Right lobe of liver (tissue), 6 donors: ENCODE data around the gene PIWIL4. TPM values are rescaled to one million over a fixed set of nuclear protein-coding genes. Genes with fewer than 3 reads are reported as not detected.

Experiments used
- ATAC-seq, 4 donors: fragments of 200-7000 bp; cut with Tn5 transposase; one replicate each; pipeline ENCODE4 v1.9.1; 2020; ENCODE audit warnings: mild to moderate bottlenecking in 4 of 4, moderate library complexity in 4 of 4
- DNase-seq, 3 donors: peaks; one replicate each; pipeline ENCODE4 v3.0.0-alpha.2; 2020
- H3K27ac ChIP-seq, 3 donors: fragments of 200-600 bp; one replicate each; pipeline ENCODE4 v1.8.0; 2022
- H3K27me3 ChIP-seq, 2 donors: fragments of 200-600 bp; one replicate each; pipeline ENCODE4 v1.8.0; 2022
- H3K36me3 ChIP-seq, 4 donors: fragments of 200-600 bp; sonication (generic) in 1 of 4; one replicate each; pipeline versions ENCODE4 v1.5.1 to v1.8.0; 2017 to 2022; ENCODE audit warnings: control low read depth in 1 of 4
- H3K4me1 ChIP-seq, 4 donors: fragments of 200-600 bp; sonication (generic) in 1 of 4; one replicate each; pipeline versions ENCODE4 v1.5.1 to v1.8.0; 2017 to 2022; ENCODE audit warnings: control low read depth in 1 of 4
- H3K4me3 ChIP-seq, 3 donors: fragments of 200-600 bp; one replicate each; pipeline ENCODE4 v1.8.0; 2022
- H3K9me3 ChIP-seq, 4 donors: fragments of 200-600 bp; sonication (generic) in 1 of 4; one replicate each; pipeline versions ENCODE4 v1.5.1 to v1.8.0; 2017 to 2022; ENCODE audit warnings: control low read depth in 1 of 4
- POLR2A ChIP-seq: fragments of 450-650 bp; IDR thresholded peaks from one replicate; pipeline ENCODE4 v1.6.1; 2017; ENCODE audit warnings: antibody characterized with exemption, mild to moderate bottlenecking
- WGBS: methylation state at CpG from one replicate; pipeline ENCODE4 v1.1.6; 2018; ENCODE audit warnings: low coverage, low lambda C conversion rate; ENCODE audit not compliant: insufficient coverage; ENCODE audit errors: missing lambda C conversion rate; 5-methylcytosine and 5-hydroxymethylcytosine counted together
- intact Hi-C, 2 donors: fragments of 100-400 bp; cut with DNase I; formaldehyde crosslinking; loops; one replicate each; pipeline versions ENCODE4 v1.11.2 to v1.14.1; 2022
- total RNA-seq, 6 experiments: library from RNA; depleted of rRNA in 2 of 6; stranded (reverse); fragments of >200 nt in 2 of 6; fragmentation: NEBNext Ultra II Directional in 3 of 6; extraction: Animal tissue kit (Norgen Biotek cat#: 25700) in 3 of 6; gene quantifications; one replicate each; pipeline versions ENCODE4 v1.1.0 to v1.2.4, GENCODE V29; 2016 to 2023
- TF ChIP-seq, protein P1 (sequence below), 4 donors: fragments of 200-600 bp in 3 of 4; fragments of 450-650 bp in 1 of 4; IDR thresholded peaks; one replicate each; pipeline versions ENCODE4 v1.5.1 to v1.8.0; 2016 to 2022; ENCODE audit warnings: antibody characterized with exemption in 4 of 4, mild to moderate bottlenecking in 2 of 4
- donor health status: DM: no; HTN: yes; CAD: no.
- donor health status: DM: no; HTN: no; CAD: no.
- donor health status: DM: no; HTN: no; CAD: no.
- donor health status: DM: no; HTN: yes; CAD: no.
- donor health status: DM: no; HTN: yes; CAD: no.

PIWIL4 gene
- total RNA-seq, 6 experiments from 2014 or later: 0.12 to 0.71 (median 0.51) TPM

DNA sequence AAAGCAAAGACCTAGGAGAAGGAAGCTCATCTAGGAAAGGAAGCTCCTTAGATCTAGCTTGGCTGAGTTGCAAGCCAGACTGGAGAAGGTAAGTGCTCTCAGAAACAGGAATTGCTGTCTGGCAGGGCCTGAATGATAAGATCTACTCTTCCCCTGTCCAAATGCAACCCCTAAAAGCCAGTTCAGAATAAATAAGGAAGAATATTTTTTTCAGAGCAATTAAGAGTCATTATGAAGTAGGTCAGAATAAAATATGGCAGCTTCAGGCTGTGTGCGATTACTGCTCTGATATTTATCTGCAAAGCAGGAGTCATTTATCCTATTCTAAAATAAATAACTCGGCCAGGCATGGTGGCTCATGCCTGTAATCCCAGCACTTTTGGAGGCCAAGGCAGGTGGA lies 82.1 kb downstream of the PIWIL4 start:
- Histone ChIP-seq H3K9me3 (no peaks in the 10 kb centered on the region), H3K36me3 (no peaks in the 10 kb centered on the region), H3K27ac (no peak overlapping the region), H3K27me3 (no peaks in the 10 kb centered on the region), H3K4me3 (no peak overlapping the region), H3K4me1 (no peaks in the 10 kb centered on the region)
- TF ChIP-seq POLR2A: no peak
- TF ChIP-seq, protein P1, sequence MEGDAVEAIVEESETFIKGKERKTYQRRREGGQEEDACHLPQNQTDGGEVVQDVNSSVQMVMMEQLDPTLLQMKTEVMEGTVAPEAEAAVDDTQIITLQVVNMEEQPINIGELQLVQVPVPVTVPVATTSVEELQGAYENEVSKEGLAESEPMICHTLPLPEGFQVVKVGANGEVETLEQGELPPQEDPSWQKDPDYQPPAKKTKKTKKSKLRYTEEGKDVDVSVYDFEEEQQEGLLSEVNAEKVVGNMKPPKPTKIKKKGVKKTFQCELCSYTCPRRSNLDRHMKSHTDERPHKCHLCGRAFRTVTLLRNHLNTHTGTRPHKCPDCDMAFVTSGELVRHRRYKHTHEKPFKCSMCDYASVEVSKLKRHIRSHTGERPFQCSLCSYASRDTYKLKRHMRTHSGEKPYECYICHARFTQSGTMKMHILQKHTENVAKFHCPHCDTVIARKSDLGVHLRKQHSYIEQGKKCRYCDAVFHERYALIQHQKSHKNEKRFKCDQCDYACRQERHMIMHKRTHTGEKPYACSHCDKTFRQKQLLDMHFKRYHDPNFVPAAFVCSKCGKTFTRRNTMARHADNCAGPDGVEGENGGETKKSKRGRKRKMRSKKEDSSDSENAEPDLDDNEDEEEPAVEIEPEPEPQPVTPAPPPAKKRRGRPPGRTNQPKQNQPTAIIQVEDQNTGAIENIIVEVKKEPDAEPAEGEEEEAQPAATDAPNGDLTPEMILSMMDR (IDR thresholded peaks at IDR 0.05): no peak
- intact Hi-C loops: no loop called here
- DNase-seq (no peak), ATAC-seq (no peak)
- WGBS: 34% methylated on average over 2 of the region's 2 CpGs

DNA sequence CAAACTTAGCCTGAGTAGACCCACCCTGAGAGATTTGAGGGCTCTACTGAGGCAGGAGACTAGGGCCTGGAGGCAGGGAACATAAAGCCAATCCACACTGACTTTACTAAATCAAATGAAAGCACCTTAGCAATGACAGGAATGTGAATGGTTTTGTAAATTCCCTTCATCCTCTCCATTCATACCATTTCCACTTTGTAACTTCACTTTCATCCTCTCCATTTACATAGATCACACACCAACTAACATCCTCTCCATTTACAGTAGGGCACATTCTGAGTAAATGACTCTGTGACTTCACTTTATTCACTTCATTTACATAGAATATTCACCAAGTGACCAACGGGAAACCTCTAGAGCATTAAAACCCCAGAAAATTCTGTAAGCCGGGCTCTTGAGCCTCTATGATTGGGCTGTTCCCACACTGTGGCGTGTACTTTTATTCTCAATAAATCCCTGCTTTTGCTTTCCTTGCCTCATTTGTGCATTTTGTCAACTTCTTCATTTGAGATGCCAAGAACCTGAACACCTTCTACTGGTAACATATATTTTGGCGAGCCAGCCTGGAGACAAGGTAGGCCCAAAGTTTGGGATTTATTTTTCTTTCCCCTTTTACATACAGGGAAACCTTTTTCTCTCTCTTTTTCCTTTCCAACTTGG lies 82.9 kb downstream of the PIWIL4 start:
- ATAC-seq (no peak), DNase-seq (no peak)
- H3K27me3 ChIP-seq: no peaks in the 10 kb centered on the region
- no peak overlapping the region for H3K4me3 ChIP-seq
- TF ChIP-seq, protein P1 (IDR thresholded peaks at IDR 0.05): no peak
- TF ChIP-seq POLR2A: no peak
- no peak overlapping the region for H3K27ac ChIP-seq
- 70% methylated on average over 4 of the region's 4 CpGs for WGBS
- no peaks in the 10 kb centered on the region for H3K9me3 ChIP-seq
- intact Hi-C loops: no loop called here
- H3K4me1 ChIP-seq: no peaks in the 10 kb centered on the region
- no peaks in the 10 kb centered on the region for H3K36me3 ChIP-seq

DNA sequence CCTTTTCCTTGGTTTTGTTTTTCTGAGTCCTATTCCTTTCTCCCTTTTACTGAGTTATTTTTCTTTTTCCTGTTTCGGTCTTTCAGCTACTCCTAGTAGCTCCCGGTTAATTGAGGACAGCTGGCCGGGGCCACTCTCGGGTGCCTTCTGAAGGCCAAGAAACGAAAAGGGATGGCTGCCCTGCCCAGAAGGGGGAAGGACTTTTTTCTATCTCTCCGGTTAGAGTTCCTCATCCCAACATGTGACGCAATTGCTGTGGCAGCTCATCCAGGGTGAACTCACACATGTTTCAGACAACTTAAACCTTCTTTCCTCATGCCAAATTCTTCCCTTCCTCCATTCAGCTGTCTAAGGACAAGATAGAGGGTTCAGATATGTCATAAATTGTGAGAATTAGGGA lies 83.6 kb downstream of the PIWIL4 start:
- Histone ChIP-seq H3K27me3 (no peaks in the 10 kb centered on the region), H3K27ac (no peak overlapping the region), H3K4me3 (no peak overlapping the region), H3K4me1 (no peaks in the 10 kb centered on the region), H3K9me3 (no peaks in the 10 kb centered on the region), H3K36me3 (no peaks in the 10 kb centered on the region)
- intact Hi-C loops: no loop called here
- TF ChIP-seq POLR2A: no peak
- TF ChIP-seq, protein P1 (IDR thresholded peaks at IDR 0.05): no peak
- 43% methylated on average over 4 of the region's 7 CpGs for WGBS
- DNase-seq: peak in 2 of 3 donors; percentile 23 to 51
- peak; percentile 49 to 74 (median 53) for ATAC-seq

DNA sequence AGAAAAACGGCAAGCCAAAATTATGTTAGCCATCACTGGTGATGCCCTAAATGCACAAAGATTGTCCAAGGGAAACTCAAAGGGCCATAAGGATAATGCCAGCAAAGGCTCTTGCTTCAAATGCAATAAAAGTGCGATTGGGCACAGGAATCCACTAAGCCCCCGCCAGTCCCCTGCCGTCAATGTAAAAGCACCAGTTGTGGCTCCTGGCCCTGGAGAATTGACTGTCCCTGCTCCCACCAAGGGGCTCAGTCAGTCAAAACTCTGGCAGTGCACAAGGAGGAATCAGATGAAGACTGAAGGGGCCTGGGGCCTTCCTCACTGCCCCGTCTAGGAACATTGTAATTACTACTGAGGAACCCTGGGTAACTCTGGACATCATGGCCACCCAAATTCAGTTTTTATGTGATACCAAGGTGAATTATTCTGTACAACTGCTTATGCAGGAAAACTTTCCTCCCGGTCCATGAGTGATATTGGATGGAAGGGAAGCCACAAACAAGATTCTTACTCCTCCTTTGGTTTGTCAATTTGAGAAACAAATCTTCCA lies 85.6 kb downstream of the PIWIL4 start:
- H3K4me1 ChIP-seq: no peaks in the 10 kb centered on the region
- intact Hi-C loops: no loop called here
- no peak overlapping the region for H3K27ac ChIP-seq
- no peaks in the 10 kb centered on the region for H3K9me3 ChIP-seq
- TF ChIP-seq, protein P1 (IDR thresholded peaks at IDR 0.05): no peak
- TF ChIP-seq POLR2A: no peak
- DNase-seq: no peak
- no peak overlapping the region for H3K4me3 ChIP-seq
- ATAC-seq: no peak
- no peaks in the 10 kb centered on the region for H3K27me3 ChIP-seq
- H3K36me3 ChIP-seq: no peaks in the 10 kb centered on the region
- WGBS: 98% methylated on average over 3 of the region's 6 CpGs
